ENCODE measurements around the gene FUT1. TPM values are rescaled to one million over a fixed set of nuclear protein-coding genes. Genes with fewer than 3 reads are reported as not detected.

Gene FUT1
- total and polyA plus RNA-seq, 9 of the 15 experiments (the other 6 are each of a cell fraction or from before 2014, with no cell fraction given), result 2.3 to 18.5 (median 8.8) TPM

DNA sequence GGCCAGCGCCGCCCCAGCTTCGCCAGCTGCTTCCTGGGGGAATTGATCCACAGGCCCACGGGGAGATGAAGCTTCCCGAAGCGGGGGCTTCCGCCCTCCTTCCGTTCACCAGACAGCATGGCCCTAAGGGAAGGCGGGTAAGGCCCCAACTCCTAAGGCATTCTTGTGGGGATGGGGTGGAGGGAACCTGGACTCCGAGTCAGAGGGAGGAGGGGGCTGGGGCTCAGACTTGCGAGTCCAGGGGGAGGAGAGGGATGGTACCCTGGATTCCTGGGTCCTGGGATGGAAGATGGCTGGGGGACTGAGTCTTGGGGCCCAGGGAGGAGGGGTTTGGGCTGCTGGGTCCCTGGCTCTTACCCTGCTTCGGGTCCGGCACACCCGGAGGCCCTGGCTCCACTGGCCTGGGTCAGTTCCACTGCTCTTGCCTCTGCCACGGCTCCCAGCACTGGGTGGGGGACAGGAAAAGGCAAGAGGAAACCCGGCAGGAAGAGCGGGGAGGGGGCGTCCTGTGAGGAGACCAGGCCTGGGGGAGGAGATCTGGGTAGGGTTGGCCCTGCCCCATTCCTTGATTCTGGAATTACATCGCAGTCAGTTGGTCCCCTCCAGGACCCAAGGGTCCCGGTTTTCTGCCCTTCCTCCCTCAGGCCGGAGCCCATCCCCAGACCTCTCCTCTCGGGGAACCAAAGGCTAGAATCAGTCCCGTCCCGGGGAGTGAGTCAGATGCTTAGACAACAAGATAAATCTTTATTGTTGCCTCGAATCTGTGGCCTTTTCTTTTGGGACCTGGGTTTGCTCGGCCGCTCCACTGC is 12.1 kb downstream of the FUT1 start, which contains the start of gene RASIP1 (continued):
- TF ChIP-seq DEAF1 (CRISPR knock-in tag; IDR thresholded peaks at IDR 0.05) (no peak), SOX6 (IDR thresholded peaks at IDR 0.05) (0 out of 2 replicates have a peak, but pooled peaks have one; percentile 12), POLR2G (IDR thresholded peaks at IDR 0.05; ENCODE audit: low read depth, low read length) (0 out of 2 replicates have a peak, but pooled peaks have one; percentile 49), SP2 (IDR thresholded peaks at IDR 0.05; ENCODE audit: extremely low read depth, low read depth, low read length, poor library complexity, severe bottlenecking) (no peak), ZFX (CRISPR knock-in tag; IDR thresholded peaks at IDR 0.05) (peak; percentile 8; the same call in 1 of the 2 replicates), KDM1A (IDR thresholded peaks at IDR 0.05) (peak in 1 of 2 experiments; percentile 72; a peak in 2 of 4 replicates), FOSL1 (tag; conservative IDR thresholded peaks at IDR 0.05) (peak; percentile 72), MAZ (CRISPR knock-in tag; conservative IDR thresholded peaks at IDR 0.05 in 1 of 2, IDR thresholded peaks at IDR 0.05 in 1 of 2) (0 out of 4 replicates have a peak, but pooled peaks of 1 of the 2 experiments have one; percentile 9), MEIS2 (IDR thresholded peaks at IDR 0.05; ENCODE audit: partially characterized antibody) (peak; percentile 77), PHF21A (IDR thresholded peaks at IDR 0.05; ENCODE audit: borderline replicate concordance, low read depth) (peak; percentile 85), ZBTB40 (IDR thresholded peaks at IDR 0.05) (peak; percentile 96), ZBTB40 (CRISPR knock-in tag; IDR thresholded peaks at IDR 0.05) (peak; percentile 76; the same call in 1 of the 2 replicates)
- TF ChIP-seq, protein P1, sequence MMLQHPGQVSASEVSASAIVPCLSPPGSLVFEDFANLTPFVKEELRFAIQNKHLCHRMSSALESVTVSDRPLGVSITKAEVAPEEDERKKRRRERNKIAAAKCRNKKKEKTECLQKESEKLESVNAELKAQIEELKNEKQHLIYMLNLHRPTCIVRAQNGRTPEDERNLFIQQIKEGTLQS (IDR thresholded peaks at IDR 0.05), result peak; percentile 61
- TF ChIP-seq, protein P1 (CRISPR knock-in tag; conservative IDR thresholded peaks at IDR 0.05), result no peak

Data from K562 (cell line).